ENCODE data around the gene SPTAN1.

Gene SPTAN1

GRCh38 chr9:128558431-128559310 is 6.3 kb downstream of the SPTAN1 start:
- DNase-seq (ENCODE audit: low read depth) = peak; percentile 63
- TF ChIP-seq CTCF (IDR thresholded peaks at IDR 0.05; ENCODE audit: control insufficient read depth, extremely low read depth, insufficient read depth) = no peak
- H3K4me3 ChIP-seq (ENCODE audit: low read depth, low read length) = peak overlapping the region; percentile 26; the same call in 1 of the 2 replicates

DNA sequence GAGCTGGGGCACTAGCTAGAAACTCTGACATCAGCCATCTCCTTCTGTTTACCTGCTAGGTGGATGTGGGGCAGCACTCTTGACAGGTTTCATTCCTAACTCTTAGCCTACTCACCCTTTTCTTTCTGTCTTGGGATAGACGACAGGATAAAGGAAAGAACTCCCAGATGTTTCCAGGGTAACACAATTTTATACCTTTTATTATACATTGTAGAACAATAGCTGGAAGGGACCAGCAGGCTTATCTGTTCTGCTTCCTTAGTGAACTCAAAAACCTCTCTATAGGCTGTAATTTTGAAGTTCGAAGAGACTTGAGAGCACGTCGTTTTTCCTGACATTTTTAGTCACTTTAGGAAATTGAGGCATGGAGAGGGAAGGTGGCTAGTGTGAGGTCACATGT is 13.2 kb downstream of the SPTAN1 start:
- no peak for DNase-seq (ENCODE audit: low read depth)
- TF ChIP-seq CTCF (IDR thresholded peaks at IDR 0.05; ENCODE audit: control insufficient read depth, extremely low read depth, insufficient read depth) = no peak

GRCh38 chr9:128568470-128569078 is 16.2 kb downstream of the SPTAN1 start:
- DNase-seq (ENCODE audit: low read depth) = no peak
- no peak for TF ChIP-seq CTCF (IDR thresholded peaks at IDR 0.05; ENCODE audit: control insufficient read depth, extremely low read depth, insufficient read depth)
- no peak overlapping the region for H3K4me3 ChIP-seq (ENCODE audit: low read depth, low read length)

More for the DNA sequence above, 13.2 kb downstream of the SPTAN1 start:
- no peak overlapping the region for H3K4me3 ChIP-seq (ENCODE audit: low read depth, low read length)

DNA sequence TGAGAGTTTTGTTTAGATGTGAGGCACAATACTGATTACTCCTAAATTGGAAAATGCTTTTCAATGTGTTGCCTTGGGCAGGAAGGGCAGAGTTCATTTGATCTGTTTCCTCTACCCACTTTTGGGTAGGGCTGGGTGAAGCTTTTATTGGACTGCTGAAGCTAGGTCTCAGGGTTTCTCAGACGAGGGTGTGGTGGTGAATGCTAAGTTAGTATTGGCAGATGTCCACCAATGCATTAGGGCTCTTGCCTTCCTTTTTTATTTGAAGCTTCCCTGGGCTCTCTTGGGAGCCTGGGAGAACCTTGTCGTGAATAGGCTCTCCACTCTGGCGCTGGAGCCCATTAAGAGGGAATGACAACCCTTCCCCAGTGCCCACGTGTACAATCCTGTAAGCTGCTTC is 23.1 kb downstream of the SPTAN1 start:
- DNase-seq (ENCODE audit: low read depth) = peak; percentile 23
- no peak for TF ChIP-seq CTCF (IDR thresholded peaks at IDR 0.05; ENCODE audit: control insufficient read depth, extremely low read depth, insufficient read depth)
- H3K4me3 ChIP-seq (ENCODE audit: low read depth, low read length) = no peak overlapping the region

GRCh38 chr9:128575916-128576315 is 23.5 kb downstream of the SPTAN1 start:
- no peak for DNase-seq (ENCODE audit: low read depth)
- H3K4me3 ChIP-seq (ENCODE audit: low read depth, low read length) = no peak overlapping the region
- TF ChIP-seq CTCF (IDR thresholded peaks at IDR 0.05; ENCODE audit: control insufficient read depth, extremely low read depth, insufficient read depth) = no peak

DNA sequence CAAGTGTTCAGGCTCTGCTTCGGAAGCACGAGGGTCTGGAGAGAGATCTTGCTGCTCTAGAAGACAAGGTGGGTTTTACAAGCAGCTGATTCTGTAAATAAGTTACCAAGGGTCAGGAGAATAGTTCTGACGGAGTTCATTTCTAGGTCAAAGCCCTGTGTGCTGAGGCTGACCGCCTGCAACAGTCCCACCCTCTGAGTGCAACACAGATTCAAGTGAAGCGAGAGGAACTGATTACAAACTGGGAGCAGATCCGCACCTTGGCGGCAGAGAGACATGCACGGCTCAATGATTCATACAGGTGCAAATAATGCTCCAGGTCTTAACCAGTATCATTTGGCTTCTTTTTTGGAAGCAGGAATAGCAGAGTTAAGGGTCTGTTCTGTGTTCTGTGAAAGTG is 24.8 kb downstream of the SPTAN1 start:
- TF ChIP-seq CTCF (IDR thresholded peaks at IDR 0.05; ENCODE audit: control insufficient read depth, extremely low read depth, insufficient read depth) = no peak
- no peak for DNase-seq (ENCODE audit: low read depth)
- H3K4me3 ChIP-seq (ENCODE audit: low read depth, low read length) = no peak overlapping the region

Measured in LNCaP clone FGC (cell line).